ENCODE measurements around the gene B3GLCT. TPM values are rescaled to one million over a fixed set of nuclear protein-coding genes. Genes with fewer than 3 reads are reported as not detected.

Gene B3GLCT
- total and polyA plus RNA-seq, 2 donors (not counting 3 experiments of a cell fraction or from before 2014, with no cell fraction given): 5.2 to 14.6 TPM

- no peak overlapping the region for H3K4me2 ChIP-seq (ENCODE audit: insufficient read depth, low read length)
- no peaks in the 10 kb centered on the region for H3K4me1 ChIP-seq (ENCODE audit: control insufficient read depth, extremely low read depth, insufficient read depth, low read length)
- no peak overlapping the region for H3K9ac ChIP-seq (replicated peaks; ENCODE audit: extremely low read depth, insufficient read depth, low read length)
- H4K20me1 ChIP-seq (replicated peaks; ENCODE audit: control insufficient read depth, extremely low read depth, insufficient read depth, low read length): no peaks in the 10 kb centered on the region
- FAIRE-seq (no peak), DNase-seq (ENCODE audit: low read depth, low spot score) (no peak)
- no peak overlapping the region for H3K27ac ChIP-seq (ENCODE audit: insufficient read depth, low read depth, low read length)
- no TSS peak for BruUV-seq (replicated peaks)
- H3K27me3 ChIP-seq (ENCODE audit: control insufficient read depth in 2 of 2, insufficient read depth in 2 of 2, low read length in 2 of 2): no peaks in the 10 kb centered on the region
- H3K9me1 ChIP-seq (replicated peaks; ENCODE audit: control insufficient read depth, extremely low read depth, insufficient read depth, low read length): no peaks in the 10 kb centered on the region
- TF ChIP-seq CTCF (IDR thresholded peaks at IDR 0.05; ENCODE audit: extremely low read depth in 1 of 2, insufficient read depth in 1 of 2, low read depth in 1 of 2, low read length in 2 of 2) (no peak), POLR2A (IDR thresholded peaks at IDR 0.05; ENCODE audit: low read depth, low read length) (no peak), JUN (IDR thresholded peaks at IDR 0.05; ENCODE audit: borderline replicate concordance, insufficient read depth, insufficient read length, low read depth) (no peak), GATA2 (IDR thresholded peaks at IDR 0.05; ENCODE audit: insufficient read depth, insufficient read length, low read depth, low read length) (no peak), POLR2AphosphoS5 (IDR thresholded peaks at IDR 0.05; ENCODE audit: insufficient read depth, low read depth, low read length) (no peak), MYC (IDR thresholded peaks at IDR 0.05; ENCODE audit: low read depth, low read length) (no peak), EZH2 (IDR thresholded peaks at IDR 0.05; ENCODE audit: borderline replicate concordance, low read depth, low read length, severe bottlenecking) (no peak), MAX (IDR thresholded peaks at IDR 0.05; ENCODE audit: insufficient read depth, insufficient read length) (no peak), FOS (IDR thresholded peaks at IDR 0.05; ENCODE audit: borderline replicate concordance, insufficient read depth, low read length) (no peak)
- H3K79me2 ChIP-seq (ENCODE audit: control insufficient read depth, insufficient read depth, low read length): no peaks in the 10 kb centered on the region
- no peak overlapping the region for H2AFZ ChIP-seq (ENCODE audit: low read depth, low read length)
- intact Hi-C loops (cut with micrococcal nuclease) (no loop called here), dilution Hi-C loops (cut with MboI; ENCODE audit: extremely low pct_ligation_motif_present, low sequenced_read_pairs) (loop anchor here (25.0 kb wide), 1 partner anchor 164 kb away; no protein-coding TSS in a partner anchor)
- no peaks in the 10 kb centered on the region for H3K36me3 ChIP-seq (ENCODE audit: control insufficient read depth in 2 of 2, extremely low read depth in 1 of 2, insufficient read depth in 2 of 2, low read length in 2 of 2)
- no peak overlapping the region for H3K4me3 ChIP-seq (replicated peaks in 1 of 3; ENCODE audit: insufficient read depth in 1 of 3, low read depth in 1 of 3, low read length in 3 of 3)
- H3K9me3 ChIP-seq (replicated peaks; ENCODE audit: control insufficient read depth, insufficient read depth, low read length): no peaks in the 10 kb centered on the region
- ChIA-PET POLR2A (no interaction called here), CTCF (interaction anchor here (1.0 to 2.9 kb wide), 3 partner anchors 8 to 176 kb away, joined by 4 to 8 read pairs (median 5); no protein-coding TSS in a partner anchor)
Measured at GRCh38 chr13:31248361-31248760, 48.6 kb downstream of the B3GLCT start.

Measured in endothelial cell of umbilical vein (primary cell).